ENCODE data around the gene TBC1D22B. TPM values are rescaled to one million over a fixed set of nuclear protein-coding genes. Genes with fewer than 3 reads are reported as not detected.

Gene TBC1D22B
- total and polyA plus RNA-seq, 9 of the 15 experiments (the other 6 are each of a cell fraction or from before 2014, with no cell fraction given) = 4.8 to 24.2 (median 13.5) TPM

DNA sequence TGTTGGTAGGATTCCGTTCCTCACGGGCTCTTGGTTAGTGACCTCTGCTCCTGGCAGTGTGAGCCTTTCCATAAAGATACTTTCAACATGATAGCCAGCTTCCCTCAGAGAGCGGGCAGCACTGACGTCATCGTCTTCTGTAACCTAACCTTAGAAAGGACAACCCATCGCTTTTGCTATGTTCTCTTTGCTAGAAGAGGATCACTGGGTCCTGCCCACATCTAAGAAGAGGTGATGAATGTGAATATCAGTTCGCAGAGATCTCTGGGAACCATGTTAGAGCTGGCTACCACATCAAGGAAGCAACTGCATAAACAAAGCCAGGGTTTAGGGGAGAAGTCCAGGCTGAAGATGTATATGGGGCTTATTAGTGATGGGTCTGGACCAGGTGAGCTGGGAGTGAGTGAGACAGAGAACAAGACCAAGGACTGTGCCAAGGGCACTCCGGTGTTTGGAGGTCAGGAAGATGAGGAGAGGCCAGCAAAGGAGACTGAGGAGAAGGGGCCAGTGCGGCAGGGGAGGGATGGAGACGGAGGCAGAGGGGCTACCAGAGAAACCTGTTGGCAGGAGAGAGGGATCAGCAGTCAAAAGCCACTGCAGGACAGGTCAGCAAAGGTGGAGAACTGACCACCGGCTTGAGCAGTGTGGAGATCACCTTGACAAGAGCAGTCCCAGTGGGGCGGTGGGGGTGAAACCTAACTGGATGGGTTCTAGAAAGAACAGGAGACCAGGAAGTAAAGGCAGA, 47.9 kb upstream of the TBC1D22B start:
- peak in 2 of 4 experiments; percentile 11 to 17 for DNase-seq (ENCODE audit: extremely low read depth in 1 of 4, low spot score in 3 of 4)
- no peak for TF ChIP-seq HNRNPL (IDR thresholded peaks at IDR 0.05; ENCODE audit: low read depth, low read length)
- TF ChIP-seq MYC (IDR thresholded peaks at IDR 0.05; ENCODE audit: low read depth, low read length) = no peak
- TF ChIP-seq MYC (CRISPR knock-in tag; IDR thresholded peaks at IDR 0.05; ENCODE audit: borderline replicate concordance, low read depth) = peak; percentile 10; the same call in 1 of the 2 replicates
- no peak for TF ChIP-seq ZBTB7A (IDR thresholded peaks at IDR 0.05; ENCODE audit: borderline replicate concordance, control insufficient read depth, low read depth, low read length)
- no peak for TF ChIP-seq ATF1 (CRISPR knock-in tag; IDR thresholded peaks at IDR 0.05)
- TF ChIP-seq ATF1 (tag; IDR thresholded peaks at IDR 0.05) = peak; percentile 41
- TF ChIP-seq BHLHE40 (IDR thresholded peaks at IDR 0.05; ENCODE audit: low read length) = 0 out of 2 replicates have a peak, but pooled peaks have one; percentile 4
- TF ChIP-seq HNRNPLL (IDR thresholded peaks at IDR 0.05; ENCODE audit: low read depth, low read length, poor library complexity, severe bottlenecking) = no peak
- TF ChIP-seq ZNF511 (CRISPR knock-in tag; IDR thresholded peaks at IDR 0.05) = peak; percentile 33; the same call in 1 of the 2 replicates
- no peak for TF ChIP-seq RREB1 (CRISPR knock-in tag; IDR thresholded peaks at IDR 0.05)
- TF ChIP-seq ZNF280B (CRISPR knock-in tag; IDR thresholded peaks at IDR 0.05) = no peak
- TF ChIP-seq TFAM (CRISPR knock-in tag; conservative IDR thresholded peaks at IDR 0.05) = no peak
- 0 out of 2 replicates have a peak, but pooled peaks have one; percentile 23 for TF ChIP-seq ELF2 (CRISPR knock-in tag; IDR thresholded peaks at IDR 0.05)

More for the DNA sequence above, 47.9 kb upstream of the TBC1D22B start:
- no peaks in the 10 kb centered on the region for H3K36me3 ChIP-seq (ENCODE audit: control insufficient read depth, insufficient read depth, low read length)
- peak overlapping the region; percentile 33 to 77 for H3K9ac ChIP-seq (ENCODE audit: insufficient read depth in 1 of 2, low read depth in 2 of 2, low read length in 2 of 2)
- no peaks in the 10 kb centered on the region for H3K27me3 ChIP-seq (ENCODE audit: control insufficient read depth in 2 of 2, insufficient read depth in 2 of 2, low read length in 2 of 2)
- H3K4me2 ChIP-seq (ENCODE audit: insufficient read depth, low read length) = no peak overlapping the region
- WGBS (ENCODE audit: insufficient coverage, low coverage, missing lambda C conversion rate) = 58% methylated on average over 12 of the region's 12 CpGs
- H2AFZ ChIP-seq (ENCODE audit: low read depth, low read length) = peak overlapping the region; percentile 83
- H3K9me3 ChIP-seq (replicated peaks; ENCODE audit: control insufficient read depth, insufficient read depth, low read depth, low read length) = no peaks in the 10 kb centered on the region
- H3K79me2 ChIP-seq (ENCODE audit: control insufficient read depth, insufficient read depth, low read length) = peaks cover 7% of the 10 kb centered on the region; the same call in 1 of the 3 replicates
- H3K27ac ChIP-seq (ENCODE audit: extremely low read depth, low read depth, low read length) = peak overlapping the region; percentile 9; the same call in 2 of the 3 replicates
- H3K4me1 ChIP-seq (replicated peaks in 1 of 2; ENCODE audit: control insufficient read depth in 2 of 2, insufficient read depth in 2 of 2, low read length in 2 of 2) = peaks cover 45 to 56% of the 10 kb centered on the region in 2 experiments
- H3K9me1 ChIP-seq (ENCODE audit: control insufficient read depth, insufficient read depth, low read length) = no peaks in the 10 kb centered on the region
- ATAC-seq = peak; percentile 2; the same call in 2 of the 3 replicates
- ChIA-PET CTCF (ENCODE audit: low intra/inter-chr PET ratio) (interaction anchor here (0.5 to 9.0 kb wide), 13 partner anchors 36 to 651 kb away, joined by 3 to 204 read pairs (median 6); partner anchors contain the start of gene PIM1), POLR2A (interaction anchor here (0.6 to 7.3 kb wide), 22 partner anchors 12 to 531 kb away, joined by 3 to 67 read pairs (median 3); partner anchors contain the start of gene RNF8)
- no TSS peak for BruUV-seq (replicated peaks)
- in situ Hi-C loops (cut with MboI) = loop anchor here (5.0 to 10.0 kb wide), 5 partner anchors 37 to 442 kb away; partner anchors contain the start of gene PIM1
- no peak overlapping the region for H3K4me3 ChIP-seq
- FAIRE-seq = no peak
- intact Hi-C loops (cut with micrococcal nuclease) = loop anchor here (1.0 to 10.0 kb wide), 6 partner anchors 105 to 442 kb away; partner anchors contain the start of gene C6orf89
- H4K20me1 ChIP-seq (replicated peaks; ENCODE audit: control insufficient read depth, insufficient read depth, low read length) = no peaks in the 10 kb centered on the region
